ENCODE results near the gene ORM1.

GRCh38 chr9:114308361-114308950 lies 14.4 kb upstream of the ORM1 start:
- no peak for TF ChIP-seq ZNF629 (tag by site-specific recombination; IDR thresholded peaks at IDR 0.05)
- no peak for TF ChIP-seq CTCF (tag by site-specific recombination; IDR thresholded peaks at IDR 0.05)
- no peak for TF ChIP-seq ZNF121 (tag by site-specific recombination; IDR thresholded peaks at IDR 0.05)
- no peak for TF ChIP-seq ZNF146 (tag by site-specific recombination; IDR thresholded peaks at IDR 0.05)
- TF ChIP-seq ZSCAN30 (tag by site-specific recombination; IDR thresholded peaks at IDR 0.05) = no peak
- TF ChIP-seq ZNF639 (tag by site-specific recombination; IDR thresholded peaks at IDR 0.05) = no peak
- no peak for TF ChIP-seq YY1 (tag by site-specific recombination; IDR thresholded peaks at IDR 0.05)
- no peak for TF ChIP-seq SETDB1 (IDR thresholded peaks at IDR 0.05; ENCODE audit: insufficient read length, low read length)
- no peak for TF ChIP-seq ZFP3 (tag by site-specific recombination; IDR thresholded peaks at IDR 0.05; ENCODE audit: low read depth)
- TF ChIP-seq ZNF16 (tag by site-specific recombination; IDR thresholded peaks at IDR 0.05; ENCODE audit: low read depth) = no peak
- no peak for TF ChIP-seq ZNF23 (tag by site-specific recombination; IDR thresholded peaks at IDR 0.05; ENCODE audit: borderline replicate concordance)
- TF ChIP-seq TCF7L2 (IDR thresholded peaks at IDR 0.05; ENCODE audit: borderline replicate concordance, low read depth, low read length) = no peak
- TF ChIP-seq ZBTB20 (tag by site-specific recombination; IDR thresholded peaks at IDR 0.05) = no peak

All from HEK293 (cell line).